PC-3 (cell line): ENCODE data around the gene ACTG1. TPM values are rescaled to one million over a fixed set of nuclear protein-coding genes. Genes with fewer than 3 reads are reported as not detected.

Source experiments
- ATAC-seq: fragments of 200-7000 bp; cut with Tn5 transposase; 2 replicates; pipeline ENCODE4 v1.9.1; 2020; ENCODE audit warnings: mild to moderate bottlenecking, moderate library complexity
- BruUV-seq: library from RNA; stranded (reverse); fragments of 400-500 nt; replicated peaks from 2 replicates; lab custom pipeline; 2021; lab: Mats Ljungman, UMichigan
- CTCF ChIA-PET: fragments of 300-600 bp; sonication (Branson Sonifier 250); formaldehyde crosslinking; loops from one replicate; lab custom pipeline; 2022; ENCODE audit warnings: antibody characterized with exemption; lab: Charles Lee
- POLR2A ChIA-PET: fragments of 300-600 bp; sonication (Branson Sonifier 250); formaldehyde crosslinking; loops from one replicate; lab custom pipeline; 2022; ENCODE audit warnings: antibody characterized with exemption; ENCODE audit not compliant: unreplicated experiment; lab: Charles Lee
- DNase-seq: peaks from one replicate; pipeline ENCODE4 v3.0.0-alpha.2; 2015
- H2AFZ ChIP-seq: fragments of 300-600 bp; sonication (generic); 2 replicates; pipeline ENCODE4 v1.6.0; 2016; ENCODE audit warnings: antibody characterized with exemption, low read length
- H3F3A ChIP-seq: fragments of 300-600 bp; sonication (generic); one replicate; pipeline ENCODE4 v1.6.0; 2017; ENCODE audit warnings: antibody characterized with exemption, low read length, control low read depth, mild to moderate bottlenecking; ENCODE audit not compliant: unreplicated experiment
- H3K27ac ChIP-seq: fragments of 300-600 bp; sonication (generic); 2 replicates; pipeline ENCODE4 v1.5.1; 2016; ENCODE audit warnings: mild to moderate bottlenecking, low read length
- H3K27me3 ChIP-seq: fragments of 300-600 bp; sonication (generic); 2 replicates; pipeline ENCODE4 v1.6.1; 2016; ENCODE audit warnings: low read length, mixed read lengths
- H3K36me3 ChIP-seq: fragments of 300-600 bp; sonication (generic); 2 replicates; pipeline ENCODE4 v1.6.1; 2016; ENCODE audit warnings: low read depth, mixed run types, low read length, mixed read lengths
- H3K4me1 ChIP-seq: fragments of 300-600 bp; sonication (generic); 2 replicates; pipeline ENCODE4 v1.5.1; 2016; ENCODE audit warnings: low read length; ENCODE audit not compliant: insufficient read depth
- H3K4me2 ChIP-seq: fragments of 300-600 bp; sonication (generic); 2 replicates; pipeline ENCODE4 v1.6.0; 2016; ENCODE audit warnings: low read length
- H3K4me3 ChIP-seq: fragments of 300-600 bp; sonication (generic); 2 replicates; pipeline ENCODE4 v1.5.1; 2016; ENCODE audit warnings: mild to moderate bottlenecking, low read length, mixed read lengths
- H3K79me2 ChIP-seq: fragments of 300-600 bp; sonication (generic); 2 replicates; pipeline ENCODE4 v1.6.1; 2017; ENCODE audit warnings: low read length, mixed read lengths
- H3K9ac ChIP-seq: fragments of 300-600 bp; sonication (generic); 2 replicates; pipeline ENCODE4 v1.6.0; 2016; ENCODE audit warnings: mild to moderate bottlenecking, low read length
- H3K9me2 ChIP-seq: fragments of 300-600 bp; sonication (generic); replicated peaks from 2 replicates; pipeline ENCODE4 v1.6.1; 2016; ENCODE audit warnings: mixed run types, low read length, mixed read lengths
- H3K9me3 ChIP-seq: fragments of 300-600 bp; sonication (generic); 2 replicates; pipeline ENCODE4 v1.6.1; 2016; ENCODE audit warnings: low read length, mixed read lengths
- H4K20me1 ChIP-seq: fragments of 300-600 bp; sonication (generic); 2 replicates; pipeline ENCODE4 v1.6.1; 2016; ENCODE audit warnings: low read length, mixed read lengths
- CTCF ChIP-seq: fragments of 300-600 bp; sonication (generic); conservative IDR thresholded peaks from 2 replicates; pipeline ENCODE4 v1.5.1; 2017; ENCODE audit warnings: antibody characterized with exemption, low read depth, mild to moderate bottlenecking, low read length
- EZH2 ChIP-seq: fragments of 300-600 bp; sonication (generic); IDR thresholded peaks from one replicate; pipeline ENCODE4 v1.6.1; 2017; ENCODE audit warnings: antibody characterized with exemption, mild to moderate bottlenecking, low read length; ENCODE audit not compliant: unreplicated experiment
- EZH2phosphoT487 ChIP-seq: fragments of 300-600 bp; sonication (generic); IDR thresholded peaks from 2 replicates; pipeline ENCODE4 v1.6.1; 2018; ENCODE audit warnings: mild to moderate bottlenecking, antibody characterized with exemption, low read length, borderline replicate concordance
- intact Hi-C: fragments of 100-400 bp; cut with micrococcal nuclease; formaldehyde crosslinking; loops from 2 replicates; pipeline ENCODE4 v1.9.0; 2023
- total RNA-seq: library from RNA; depleted of rRNA; stranded (reverse); fragments of >200 nt; gene quantifications from 2 replicates; pipeline ENCODE4 v1.2.3, GENCODE V29; 2014

The ACTG1 gene
- total RNA-seq, 1 experiment from 2014 or later: 4,503 TPM

GRCh38 chr17:81556175-81556691, 43.6 kb upstream of the ACTG1 start:
- DNase-seq (peak; percentile 66), ATAC-seq (peak; percentile 20)
- intact Hi-C loops: loop anchor here (2.0 kb wide), 1 partner anchor 45 kb away; no protein-coding TSS in a partner anchor
- Histone ChIP-seq H3K79me2 (peaks cover 8% of the 10 kb centered on the region), H3K4me3 (no peak overlapping the region), H3K9me2 (no peaks in the 10 kb centered on the region), H3K9me3 (no peaks in the 10 kb centered on the region), H3K36me3 (peaks cover 33% of the 10 kb centered on the region), H3K27ac (no peak overlapping the region), H3K4me2 (no peak overlapping the region), H2AFZ (no peak overlapping the region), H3K27me3 (no peaks in the 10 kb centered on the region), H3K4me1 (peaks cover 39% of the 10 kb centered on the region), H4K20me1 (0 out of 2 replicates have a peak, but pooled peaks cover 2% of the 10 kb centered on the region), H3F3A (no peaks in the 10 kb centered on the region), H3K9ac (no peak overlapping the region)
- no TSS peak for BruUV-seq
- ChIA-PET POLR2A (interaction anchor here (0.6 kb wide), 1 partner anchor 11 kb away, joined by 4 read pairs; no protein-coding TSS in a partner anchor), CTCF (no interaction called here)
- no peak for TF ChIP-seq EZH2
- no peak for TF ChIP-seq CTCF
- no peak for TF ChIP-seq EZH2phosphoT487

- H3K27ac ChIP-seq: peak overlapping the region; percentile 64
- peak overlapping the region; percentile 93 for H3K4me2 ChIP-seq
- H3K27me3 ChIP-seq: no peaks in the 10 kb centered on the region
- H4K20me1 ChIP-seq: no peaks in the 10 kb centered on the region
- intact Hi-C loops: loop anchor here (1.0 kb wide), 1 partner anchor 23 kb away; no protein-coding TSS in a partner anchor
- TF ChIP-seq CTCF (no peak), EZH2phosphoT487 (no peak), EZH2 (no peak)
- peaks cover 15% of the 10 kb centered on the region for H3K36me3 ChIP-seq
- ATAC-seq (peak; percentile 53), DNase-seq (peak; percentile 89)
- ChIA-PET POLR2A (interaction anchor here (0.6 kb wide), 1 partner anchor 25 kb away, joined by 5 read pairs; no protein-coding TSS in a partner anchor), CTCF (no interaction called here)
- BruUV-seq: no TSS peak
- peak overlapping the region; percentile 77 for H3K4me3 ChIP-seq
- H3K9ac ChIP-seq: 0 out of 2 replicates have a peak overlapping the region, but pooled peaks have one; percentile 7
- no peaks in the 10 kb centered on the region for H3K9me2 ChIP-seq
- peaks cover 31% of the 10 kb centered on the region for H3K79me2 ChIP-seq
- peaks cover 41% of the 10 kb centered on the region for H3K4me1 ChIP-seq
- no peaks in the 10 kb centered on the region for H3K9me3 ChIP-seq
- H2AFZ ChIP-seq: peak overlapping the region; percentile 80
- H3F3A ChIP-seq: no peaks in the 10 kb centered on the region
Measured at GRCh38 chr17:81553616-81554181, 41.1 kb upstream of the ACTG1 start.
